Lower leg skin (tissue), 4 donors: ENCODE results near the gene NT5DC1. TPM values are rescaled to one million over a fixed set of nuclear protein-coding genes. Genes with fewer than 3 reads are reported as not detected.

Source experiments
- DNase-seq, 2 donors: peaks; one replicate each; pipeline ENCODE4 v3.0.0-alpha.2; 2019; ENCODE audit warnings: low spot score in 2 of 2
- H3K4me3 ChIP-seq: fragments of 200-600 bp; sonication (generic); 2 replicates; pipeline ENCODE4 v1.5.1; 2017; ENCODE audit warnings: mild to moderate bottlenecking, low read depth; ENCODE audit not compliant: poor library complexity, severe bottlenecking
- CTCF ChIP-seq, 3 donors: fragments of 450-650 bp; IDR thresholded peaks; one replicate each; pipeline ENCODE4 v1.5.1; 2016; ENCODE audit warnings: antibody characterized with exemption in 3 of 3, mild to moderate bottlenecking in 3 of 3, moderate library complexity in 2 of 3
- POLR2A ChIP-seq, 2 donors: fragments of 450-650 bp; IDR thresholded peaks; one replicate each; pipeline ENCODE4 v1.6.1; 2016 to 2017; ENCODE audit warnings: antibody characterized with exemption in 2 of 2, mild to moderate bottlenecking in 1 of 2, moderate library complexity in 1 of 2
- WGBS, 2 donors: methylation state at CpG; one replicate each; pipeline ENCODE4 v1.1.5; 2018; 5-methylcytosine and 5-hydroxymethylcytosine counted together
- intact Hi-C: fragments of 100-400 bp; cut with DNase I; formaldehyde crosslinking; loops from one replicate; pipeline ENCODE4 v1.15.0; 2023; ENCODE audit warnings: low total_unique reads
- total RNA-seq, 4 donors: library from RNA; depleted of rRNA; stranded (reverse); fragments of >200 nt; gene quantifications; one replicate each; pipeline ENCODE4 v1.1.0, GENCODE V29; 2016

Gene NT5DC1
- total RNA-seq, 4 donors from 2014 or later: 7.7 to 25.0 (median 12.3) TPM

- intact Hi-C loops: no loop called here
- no peak for DNase-seq
- H3K4me3 ChIP-seq: no peak overlapping the region
- 92 to 96% methylated on average over 5 of the region's 5 CpGs for WGBS, 2 donors
- TF ChIP-seq CTCF (IDR thresholded peaks at IDR 0.05) (no peak), POLR2A (IDR thresholded peaks at IDR 0.05) (no peak)
Measured at GRCh38 chr6:116170358-116171057, 69.9 kb downstream of the NT5DC1 start.

GRCh38 chr6:116173928-116174327 is 73.3 kb downstream of the NT5DC1 start:
- intact Hi-C loops: no loop called here
- H3K4me3 ChIP-seq: no peak overlapping the region
- TF ChIP-seq CTCF (IDR thresholded peaks at IDR 0.05) (no peak), POLR2A (IDR thresholded peaks at IDR 0.05) (no peak)
- no peak for DNase-seq
- 66 to 83% methylated on average over 3 of the region's 3 CpGs for WGBS, 2 donors

- DNase-seq: no peak
- TF ChIP-seq CTCF (IDR thresholded peaks at IDR 0.05): no peak
- no peak for TF ChIP-seq POLR2A (IDR thresholded peaks at IDR 0.05)
- no peak overlapping the region for H3K4me3 ChIP-seq
- 95 to 97% methylated on average over 2 of the region's 2 CpGs for whole genome bisulfite sequencing, 2 donors
- intact Hi-C loops: no loop called here
Measured at GRCh38 chr6:116175344-116175743, 74.7 kb downstream of the NT5DC1 start.

GRCh38 chr6:116176596-116176995 is 75.9 kb downstream of the NT5DC1 start:
- H3K4me3 ChIP-seq: no peak overlapping the region
- intact Hi-C loops: no loop called here
- TF ChIP-seq CTCF (IDR thresholded peaks at IDR 0.05) (no peak), POLR2A (IDR thresholded peaks at IDR 0.05) (no peak)
- no peak for DNase-seq
- 89 to 95% methylated on average over 2 of the region's 2 CpGs for WGBS, 2 donors

- TF ChIP-seq POLR2A (IDR thresholded peaks at IDR 0.05): no peak
- no peak for TF ChIP-seq CTCF (IDR thresholded peaks at IDR 0.05)
- no peak overlapping the region for H3K4me3 ChIP-seq
- intact Hi-C loops: no loop called here
- DNase-seq: no peak
Measured at GRCh38 chr6:116180375-116180774, 79.7 kb downstream of the NT5DC1 start.

GRCh38 chr6:116189472-116189871 is 88.8 kb downstream of the NT5DC1 start:
- intact Hi-C loops: no loop called here

More at GRCh38 chr6:116189472-116189871, 88.8 kb downstream of the NT5DC1 start:
- DNase-seq: no peak
- 76 to 84% methylated on average over 2 of the region's 2 CpGs for WGBS, 2 donors
- TF ChIP-seq CTCF (IDR thresholded peaks at IDR 0.05) (no peak), POLR2A (IDR thresholded peaks at IDR 0.05) (no peak)
- no peak overlapping the region for H3K4me3 ChIP-seq
